ENCODE measurements around the gene TBX20. TPM values are rescaled to one million over a fixed set of nuclear protein-coding genes. Genes with fewer than 3 reads are reported as not detected.
"Not testable (repeated sequence)": the region's sequence is repeated elsewhere in the genome, so short reads cannot be mapped to it uniquely, and the experiment has no call there.

The TBX20 gene
- total and polyA plus RNA-seq, 2 of the 8 experiments (the other 6 are each of a cell fraction or from before 2014, with no cell fraction given): 0.08 to 0.26 TPM

GRCh38 chr7:35167158-35167557, 86.7 kb downstream of the TBX20 start:
- H4K20me1 ChIP-seq (replicated peaks in 1 of 2; ENCODE audit: control insufficient read depth in 1 of 2, insufficient read depth in 2 of 2, low read length in 2 of 2); H3K27ac ChIP-seq (ENCODE audit: low read depth, low read length); H3K9me3 ChIP-seq (ENCODE audit: insufficient read depth in 2 of 2, low read depth in 1 of 2, low read length in 1 of 2); H4K91ac ChIP-seq (replicated peaks; ENCODE audit: insufficient read length, low read length); H3K4me3 ChIP-seq (ENCODE audit: extremely low read depth in 1 of 4, insufficient read depth in 2 of 4, low read depth in 3 of 4, low read length in 4 of 4); H2BK5ac ChIP-seq (ENCODE audit: low read depth, low read length); H4K8ac ChIP-seq (ENCODE audit: extremely low read depth, insufficient read depth, low read length); FAIRE-seq; H3K27me3 ChIP-seq (replicated peaks in 1 of 4; ENCODE audit: control insufficient read depth in 3 of 4, extremely low read depth in 1 of 4, insufficient read depth in 3 of 4, low read length in 3 of 4); POLR2A ChIA-PET (ENCODE audit: partially characterized antibody); H3K36me3 ChIP-seq (ENCODE audit: control insufficient read depth in 2 of 4, insufficient read depth in 4 of 4, low read length in 3 of 4); H3K56ac ChIP-seq (replicated peaks; ENCODE audit: insufficient read length, low read depth, low read length); H3K14ac ChIP-seq (ENCODE audit: insufficient read length); H3K23me2 ChIP-seq (ENCODE audit: low read depth, low read length); DNase-seq (ENCODE audit: low read depth in 1 of 2, low spot score in 2 of 2); H2AK5ac ChIP-seq (ENCODE audit: low read depth, low read length); H2BK12ac ChIP-seq (ENCODE audit: low read depth, low read length); H3K4me2 ChIP-seq (ENCODE audit: insufficient read depth in 1 of 2, low read depth in 2 of 2, low read length in 2 of 2); H3K79me2 ChIP-seq (ENCODE audit: control insufficient read depth in 1 of 2, insufficient read depth in 2 of 2, low read length in 2 of 2); H2BK20ac ChIP-seq (ENCODE audit: low read length); H3K9ac ChIP-seq (replicated peaks in 1 of 4; ENCODE audit: extremely low read depth in 1 of 4, low read depth in 3 of 4, low read length in 3 of 4); H2AFZ ChIP-seq (ENCODE audit: low read length); H3K23ac ChIP-seq (ENCODE audit: insufficient read length); H3K18ac ChIP-seq (ENCODE audit: extremely low read depth, low read length); H4K5ac ChIP-seq (ENCODE audit: insufficient read length, low read depth, low read length); H3K79me1 ChIP-seq (ENCODE audit: low read depth, low read length); CTCF ChIA-PET (ENCODE audit: partially characterized antibody); H2BK15ac ChIP-seq (ENCODE audit: low read length); H3K4ac ChIP-seq (replicated peaks; ENCODE audit: insufficient read length, low read depth, low read length); H2BK120ac ChIP-seq (replicated peaks; ENCODE audit: low read depth, low read length); H3K4me1 ChIP-seq (replicated peaks in 1 of 4; ENCODE audit: control insufficient read depth in 3 of 4, insufficient read depth in 4 of 4, low read length in 3 of 4): not testable (repeated sequence)
- WGBS, 2 experiments (ENCODE audit: extremely low coverage in 1 of 2, insufficient coverage in 1 of 2, insufficient read length in 1 of 2, insufficient replicate concordance in 2 of 2, low coverage in 1 of 2, low lambda C conversion rate in 2 of 2, missing lambda C conversion rate in 1 of 2): 95% methylated on average over 1 of the region's 1 CpG; no CpG with 5 or more reads in 1 of the 2 experiments

GRCh38 chr7:35161059-35161740, 92.7 kb downstream of the TBX20 start:
- H3K4me3 ChIP-seq (ENCODE audit: extremely low read depth in 1 of 4, insufficient read depth in 2 of 4, low read depth in 3 of 4, low read length in 4 of 4); H4K91ac ChIP-seq (replicated peaks; ENCODE audit: insufficient read length, low read length); H2BK20ac ChIP-seq (ENCODE audit: low read length); H2BK15ac ChIP-seq (ENCODE audit: low read length); H2AK5ac ChIP-seq (ENCODE audit: low read depth, low read length); H3K36me3 ChIP-seq (ENCODE audit: control insufficient read depth in 2 of 4, insufficient read depth in 4 of 4, low read length in 3 of 4); H2BK12ac ChIP-seq (ENCODE audit: low read depth, low read length); H3K9ac ChIP-seq (replicated peaks in 1 of 4; ENCODE audit: extremely low read depth in 1 of 4, low read depth in 3 of 4, low read length in 3 of 4); H4K5ac ChIP-seq (ENCODE audit: insufficient read length, low read depth, low read length); CTCF ChIA-PET (ENCODE audit: partially characterized antibody); H3K4me1 ChIP-seq (replicated peaks in 1 of 4; ENCODE audit: control insufficient read depth in 3 of 4, insufficient read depth in 4 of 4, low read length in 3 of 4); H2AFZ ChIP-seq (ENCODE audit: low read length); FAIRE-seq; H3K23me2 ChIP-seq (ENCODE audit: low read depth, low read length); H3K27me3 ChIP-seq (replicated peaks in 1 of 4; ENCODE audit: control insufficient read depth in 3 of 4, extremely low read depth in 1 of 4, insufficient read depth in 3 of 4, low read length in 3 of 4); H3K79me2 ChIP-seq (ENCODE audit: control insufficient read depth in 1 of 2, insufficient read depth in 2 of 2, low read length in 2 of 2); H3K9me3 ChIP-seq (ENCODE audit: insufficient read depth in 2 of 2, low read depth in 1 of 2, low read length in 1 of 2); H3K27ac ChIP-seq (ENCODE audit: low read depth, low read length); H3K4me2 ChIP-seq (ENCODE audit: insufficient read depth in 1 of 2, low read depth in 2 of 2, low read length in 2 of 2); H3K14ac ChIP-seq (ENCODE audit: insufficient read length); H3K18ac ChIP-seq (ENCODE audit: extremely low read depth, low read length); H2BK120ac ChIP-seq (replicated peaks; ENCODE audit: low read depth, low read length); H3K79me1 ChIP-seq (ENCODE audit: low read depth, low read length); H3K56ac ChIP-seq (replicated peaks; ENCODE audit: insufficient read length, low read depth, low read length); POLR2A ChIA-PET (ENCODE audit: partially characterized antibody); H4K20me1 ChIP-seq (replicated peaks in 1 of 2; ENCODE audit: control insufficient read depth in 1 of 2, insufficient read depth in 2 of 2, low read length in 2 of 2); H4K8ac ChIP-seq (ENCODE audit: extremely low read depth, insufficient read depth, low read length); H3K4ac ChIP-seq (replicated peaks; ENCODE audit: insufficient read length, low read depth, low read length); DNase-seq (ENCODE audit: low read depth in 1 of 2, low spot score in 2 of 2); H3K23ac ChIP-seq (ENCODE audit: insufficient read length); H2BK5ac ChIP-seq (ENCODE audit: low read depth, low read length): not testable (repeated sequence)
- WGBS, 2 experiments (ENCODE audit: extremely low coverage in 1 of 2, insufficient coverage in 1 of 2, insufficient read length in 1 of 2, insufficient replicate concordance in 2 of 2, low coverage in 1 of 2, low lambda C conversion rate in 2 of 2, missing lambda C conversion rate in 1 of 2): 63% methylated on average over 3 of the region's 3 CpGs; no CpG with 5 or more reads in 1 of the 2 experiments

All from H1 (cell line).